Inflammatory macrophage (primary cell): ENCODE measurements around the gene ADD3.
"Not testable (repeated sequence)": the region's sequence is repeated elsewhere in the genome, so short reads cannot be mapped to it uniquely, and the experiment has no call there.

ENCODE experiments used
- DNase-seq, 2 donors: peaks; one replicate each; pipeline ENCODE4 v3.0.0-alpha.2; 2020 to 2022

Gene ADD3

GRCh38 chr10:110114668-110115067 is 106.9 kb downstream of the ADD3 start:
- not testable (repeated sequence) for DNase-seq

- DNase-seq, result no peak
These were observed 108.2 kb downstream of the ADD3 start for GRCh38 chr10:110115784-110116520.

GRCh38 chr10:110118891-110119621 is 111.3 kb downstream of the ADD3 start:
- DNase-seq, result peak; percentile 58

GRCh38 chr10:110123594-110123993 is 115.8 kb downstream of the ADD3 start:
- DNase-seq, result no peak

- DNase-seq, result no peak
These were observed 121.7 kb downstream of the ADD3 start for GRCh38 chr10:110129490-110129889.

GRCh38 chr10:110134917-110135316 is 127.1 kb downstream of the ADD3 start:
- no peak for DNase-seq

GRCh38 chr10:110135836-110136235 is 128.1 kb downstream of the ADD3 start:
- peak; percentile 35 to 61 for DNase-seq

- peak; percentile 74 to 92 for DNase-seq
These were observed 129.4 kb downstream of the ADD3 start for GRCh38 chr10:110137142-110137545.

GRCh38 chr10:110138197-110138812 is 130.5 kb downstream of the ADD3 start:
- peak; percentile 69 to 92 for DNase-seq

- DNase-seq, result peak; percentile 82 to 86
These were observed 133.4 kb downstream of the ADD3 start for GRCh38 chr10:110141185-110141584.

- peak; percentile 88 to 91 for DNase-seq
These were observed 134.3 kb downstream of the ADD3 start for GRCh38 chr10:110141871-110142635.

GRCh38 chr10:110142965-110143364 is 135.2 kb downstream of the ADD3 start:
- DNase-seq, result no peak

GRCh38 chr10:110144507-110144906 is 136.7 kb downstream of the ADD3 start:
- no peak for DNase-seq

- no peak for DNase-seq
These were observed 140.2 kb downstream of the ADD3 start for GRCh38 chr10:110147961-110148360.

- DNase-seq, result no peak
These were observed 141.5 kb downstream of the ADD3 start for GRCh38 chr10:110149259-110149658.

GRCh38 chr10:110150046-110150445 is 142.3 kb downstream of the ADD3 start:
- no peak for DNase-seq

GRCh38 chr10:110150981-110151380 is 143.2 kb downstream of the ADD3 start:
- no peak for DNase-seq

GRCh38 chr10:110151467-110151866 is 143.7 kb downstream of the ADD3 start:
- no peak for DNase-seq

GRCh38 chr10:110151971-110152370 is 144.2 kb downstream of the ADD3 start:
- no peak for DNase-seq

- DNase-seq, result no peak
These were observed 145.6 kb downstream of the ADD3 start for GRCh38 chr10:110153396-110153795.

GRCh38 chr10:110156046-110156445 is 148.3 kb downstream of the ADD3 start:
- no peak for DNase-seq

- no peak for DNase-seq
These were observed 150.5 kb downstream of the ADD3 start for GRCh38 chr10:110158051-110159005.
